GM23338 (cell line): Measurements from ENCODE around the gene CABP4. TPM values are rescaled to one million over a fixed set of nuclear protein-coding genes. Genes with fewer than 3 reads are reported as not detected.

ENCODE experiments used
- ATAC-seq: fragments of 200-7000 bp; cut with Tn5 transposase; 3 replicates; pipeline ENCODE4 v1.9.1; 2020
- DNase-seq: peaks from one replicate; pipeline ENCODE4 v3.0.0-alpha.2; 2015; ENCODE audit warnings: low spot score
- H2AFZ ChIP-seq: fragments of 200-600 bp; sonication (generic); 2 replicates; pipeline ENCODE4 v1.8.0; 2016; ENCODE audit warnings: antibody characterized with exemption, mild to moderate bottlenecking, moderate library complexity
- H3F3A ChIP-seq: fragments of 200-600 bp; sonication (generic); replicated peaks from 2 replicates; pipeline ENCODE4 v1.8.0; 2017; ENCODE audit warnings: antibody characterized with exemption, mixed run types, low read depth
- H3K27ac ChIP-seq: fragments of 200-600 bp; sonication (generic); 2 replicates; pipeline ENCODE4 v1.6.1; 2016; ENCODE audit warnings: low read depth
- H3K27me3 ChIP-seq: fragments of 200-600 bp; sonication (generic); 2 replicates; pipeline ENCODE4 v1.8.0; 2016; ENCODE audit warnings: mild to moderate bottlenecking, mixed run types, moderate library complexity; ENCODE audit not compliant: insufficient read depth
- H3K36me3 ChIP-seq: fragments of 200-600 bp; sonication (generic); 2 replicates; pipeline ENCODE4 v1.8.0; 2016; ENCODE audit warnings: mild to moderate bottlenecking; ENCODE audit not compliant: insufficient read depth
- H3K4me1 ChIP-seq: fragments of 200-600 bp; sonication (generic); 2 replicates; pipeline ENCODE4 v1.8.0; 2016; ENCODE audit warnings: mild to moderate bottlenecking, moderate library complexity; ENCODE audit not compliant: insufficient read depth
- H3K4me2 ChIP-seq: fragments of 200-600 bp; sonication (generic); 2 replicates; pipeline ENCODE4 v1.7.1; 2017; ENCODE audit warnings: mixed run types
- H3K4me3 ChIP-seq: fragments of 200-600 bp; sonication (generic); 2 replicates; pipeline ENCODE4 v1.6.1; 2016; ENCODE audit warnings: mixed run types
- H3K79me2 ChIP-seq: fragments of 200-600 bp; sonication (generic); replicated peaks from 2 replicates; pipeline ENCODE4 v1.8.0; 2017; ENCODE audit warnings: mild to moderate bottlenecking; ENCODE audit not compliant: insufficient read depth
- H3K9me2 ChIP-seq: fragments of 200-600 bp; sonication (generic); 2 replicates; pipeline ENCODE4 v1.8.0; 2017; ENCODE audit not compliant: insufficient read depth
- H4K20me1 ChIP-seq: fragments of 200-600 bp; sonication (generic); replicated peaks from 2 replicates; pipeline ENCODE4 v1.8.0; 2017; ENCODE audit warnings: mild to moderate bottlenecking; ENCODE audit not compliant: insufficient read depth
- H3K27ac Mint-ChIP-seq: 2 replicates; pipeline ENCODE4 v1.8.0; 2020; ENCODE audit warnings: inconsistent platforms, mild to moderate bottlenecking, moderate library complexity, mixed read lengths
- H3K27me3 Mint-ChIP-seq: 3 replicates; pipeline ENCODE4 v1.8.0; 2022; ENCODE audit warnings: low read depth, mild to moderate bottlenecking, moderate library complexity, mixed read lengths, inconsistent platforms; ENCODE audit not compliant: insufficient read depth, poor library complexity
- H3K36me3 Mint-ChIP-seq: 3 replicates; pipeline ENCODE4 v1.8.0; 2021; ENCODE audit warnings: low read depth, mild to moderate bottlenecking, inconsistent platforms, moderate library complexity, mixed read lengths
- H3K4me1 Mint-ChIP-seq: 3 replicates; pipeline ENCODE4 v1.8.0; 2020; ENCODE audit warnings: mild to moderate bottlenecking, inconsistent platforms, mixed read lengths
- H3K4me3 Mint-ChIP-seq: 3 replicates; pipeline ENCODE4 v1.8.0; 2021; ENCODE audit warnings: moderate library complexity, mild to moderate bottlenecking, inconsistent platforms, mixed read lengths
- H3K9me3 Mint-ChIP-seq: 3 replicates; pipeline ENCODE4 v1.8.0; 2020; ENCODE audit warnings: moderate library complexity, mild to moderate bottlenecking, inconsistent platforms, mixed read lengths
- CREB1 ChIP-seq: fragments of 250-450 bp; sonication (Bioruptor Pico); IDR thresholded peaks from 2 replicates; pipeline ENCODE4 v1.5.0; 2020; ENCODE audit warnings: low read depth, mild to moderate bottlenecking, moderate library complexity
- EZH2 ChIP-seq: fragments of 200-600 bp; sonication (generic); IDR thresholded peaks from one replicate; pipeline ENCODE4 v1.8.0; 2017; ENCODE audit warnings: antibody characterized with exemption, mild to moderate bottlenecking, low read depth; ENCODE audit not compliant: unreplicated experiment
- EZH2phosphoT487 ChIP-seq: fragments of 200-600 bp; sonication (generic); IDR thresholded peaks from one replicate; pipeline ENCODE4 v1.8.1; 2018; ENCODE audit warnings: antibody characterized with exemption; ENCODE audit not compliant: unreplicated experiment
- JUNB ChIP-seq: IDR thresholded peaks from one replicate; pipeline ENCODE4 v1.6.1; 2016; ENCODE audit warnings: antibody characterized with exemption; ENCODE audit not compliant: unreplicated experiment
- NANOG ChIP-seq: IDR thresholded peaks from 2 replicates; pipeline ENCODE4 v1.6.1; 2016; ENCODE audit warnings: antibody characterized with exemption, borderline replicate concordance
- POLR2AphosphoS5 ChIP-seq: IDR thresholded peaks from 2 replicates; pipeline ENCODE4 v1.6.1; 2016; ENCODE audit warnings: antibody characterized with exemption, low read depth
- REST ChIP-seq: IDR thresholded peaks from one replicate; pipeline ENCODE4 v1.6.1; 2018; ENCODE audit warnings: antibody characterized with exemption; ENCODE audit not compliant: unreplicated experiment
- STAT1 ChIP-seq: IDR thresholded peaks from one replicate; pipeline ENCODE4 v1.6.1; 2016; ENCODE audit warnings: antibody characterized with exemption; ENCODE audit not compliant: unreplicated experiment
- ZNF114 ChIP-seq: fragments of 250-450 bp; sonication (Bioruptor Pico); IDR thresholded peaks from 2 replicates; pipeline ENCODE4 v1.5.0; 2020; ENCODE audit warnings: mild to moderate bottlenecking, moderate library complexity
- ZNF331 ChIP-seq: fragments of 250-450 bp; sonication (Bioruptor Pico); IDR thresholded peaks from 2 replicates; pipeline ENCODE4 v1.5.0; 2020; ENCODE audit warnings: low read depth, mild to moderate bottlenecking, moderate library complexity
- polyA plus RNA-seq: library from polyadenylated mRNA; unstranded; fragments of >200 nt; fragmentation: Nextera tagmentation; extraction: Ambion mirVana; gene quantifications from 2 replicates; pipeline ENCODE4 v1.2.1, GENCODE V29; 2016
- total RNA-seq: library from RNA; depleted of rRNA; stranded (reverse); fragments of >200 nt; shearing (Covaris generic); gene quantifications from 2 replicates; pipeline ENCODE4 v1.2.3, GENCODE V29; 2014
- TF ChIP-seq, protein P1 (sequence below): IDR thresholded peaks from 2 replicates; pipeline ENCODE4 v1.6.1; 2016; ENCODE audit warnings: antibody characterized with exemption
- TF ChIP-seq, protein P2 (sequence below), 2 experiments: fragments of 200-600 bp in 1 of 2; sonication (generic) in 1 of 2; conservative IDR thresholded peaks; 2 replicates each; pipeline versions ENCODE4 v1.5.1 to v1.6.1; 2016 to 2017; ENCODE audit warnings: antibody characterized with exemption in 2 of 2, low read depth in 2 of 2, mild to moderate bottlenecking in 2 of 2, moderate library complexity in 1 of 2
- TF ChIP-seq, protein P3 (sequence below): fragments of 250-450 bp; sonication (Bioruptor Pico); IDR thresholded peaks from 2 replicates; pipeline ENCODE4 v1.5.0; 2020; ENCODE audit warnings: mild to moderate bottlenecking, moderate library complexity

CABP4 gene
- total and polyA plus RNA-seq, 2 experiments from 2014 or later: 0.28 TPM; not detected in 1

DNA sequence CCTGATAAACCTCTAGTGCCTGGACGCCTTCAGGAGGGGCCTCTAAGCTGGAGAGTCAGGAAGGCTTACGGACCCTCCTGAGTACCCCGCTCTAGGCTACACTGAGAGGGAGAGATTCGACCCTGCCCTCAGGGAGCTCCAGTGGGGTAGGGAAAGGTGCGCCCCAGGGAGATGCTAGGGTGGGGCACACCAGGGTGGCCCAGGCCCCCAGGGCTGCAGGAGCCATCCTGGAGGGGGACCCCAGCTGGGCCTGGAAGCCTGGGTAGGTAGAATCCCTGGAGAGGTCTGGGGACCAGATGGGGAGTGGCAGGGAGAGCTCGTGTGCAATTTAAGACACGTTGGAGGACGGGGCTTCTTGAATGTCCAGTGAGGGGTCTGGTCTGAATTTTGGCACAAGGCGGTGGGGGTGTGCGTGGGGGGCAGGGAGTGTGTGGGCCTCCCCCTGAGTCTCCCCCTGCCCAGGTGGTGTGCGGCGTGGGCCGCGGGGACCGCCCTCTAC, 35.0 kb upstream of the CABP4 start:
- H3K4me1 Mint-ChIP-seq: peaks cover 19% of the 10 kb centered on the region
- ATAC-seq (no peak), DNase-seq (no peak)
- H3K9me2 ChIP-seq: no peaks in the 10 kb centered on the region
- 0 out of 2 replicates have a peak, but pooled peaks cover 5% of the 10 kb centered on the region for H3K27me3 ChIP-seq
- peaks cover 15% of the 10 kb centered on the region; the same call in 1 of the 2 replicates for H3K4me1 ChIP-seq
- no peaks in the 10 kb centered on the region; the same call in 2 of the 3 replicates for H3K9me3 Mint-ChIP-seq
- TF ChIP-seq ZNF331 (CRISPR knock-in tag) (no peak), EZH2 (no peak), STAT1 (no peak), ZNF114 (CRISPR knock-in tag) (no peak), NANOG (no peak), REST (no peak), JUNB (no peak), EZH2phosphoT487 (no peak), CREB1 (CRISPR knock-in tag) (no peak), POLR2AphosphoS5 (no peak)
- TF ChIP-seq, protein P1, sequence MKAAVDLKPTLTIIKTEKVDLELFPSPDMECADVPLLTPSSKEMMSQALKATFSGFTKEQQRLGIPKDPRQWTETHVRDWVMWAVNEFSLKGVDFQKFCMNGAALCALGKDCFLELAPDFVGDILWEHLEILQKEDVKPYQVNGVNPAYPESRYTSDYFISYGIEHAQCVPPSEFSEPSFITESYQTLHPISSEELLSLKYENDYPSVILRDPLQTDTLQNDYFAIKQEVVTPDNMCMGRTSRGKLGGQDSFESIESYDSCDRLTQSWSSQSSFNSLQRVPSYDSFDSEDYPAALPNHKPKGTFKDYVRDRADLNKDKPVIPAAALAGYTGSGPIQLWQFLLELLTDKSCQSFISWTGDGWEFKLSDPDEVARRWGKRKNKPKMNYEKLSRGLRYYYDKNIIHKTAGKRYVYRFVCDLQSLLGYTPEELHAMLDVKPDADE: no peak
- TF ChIP-seq, protein P2, sequence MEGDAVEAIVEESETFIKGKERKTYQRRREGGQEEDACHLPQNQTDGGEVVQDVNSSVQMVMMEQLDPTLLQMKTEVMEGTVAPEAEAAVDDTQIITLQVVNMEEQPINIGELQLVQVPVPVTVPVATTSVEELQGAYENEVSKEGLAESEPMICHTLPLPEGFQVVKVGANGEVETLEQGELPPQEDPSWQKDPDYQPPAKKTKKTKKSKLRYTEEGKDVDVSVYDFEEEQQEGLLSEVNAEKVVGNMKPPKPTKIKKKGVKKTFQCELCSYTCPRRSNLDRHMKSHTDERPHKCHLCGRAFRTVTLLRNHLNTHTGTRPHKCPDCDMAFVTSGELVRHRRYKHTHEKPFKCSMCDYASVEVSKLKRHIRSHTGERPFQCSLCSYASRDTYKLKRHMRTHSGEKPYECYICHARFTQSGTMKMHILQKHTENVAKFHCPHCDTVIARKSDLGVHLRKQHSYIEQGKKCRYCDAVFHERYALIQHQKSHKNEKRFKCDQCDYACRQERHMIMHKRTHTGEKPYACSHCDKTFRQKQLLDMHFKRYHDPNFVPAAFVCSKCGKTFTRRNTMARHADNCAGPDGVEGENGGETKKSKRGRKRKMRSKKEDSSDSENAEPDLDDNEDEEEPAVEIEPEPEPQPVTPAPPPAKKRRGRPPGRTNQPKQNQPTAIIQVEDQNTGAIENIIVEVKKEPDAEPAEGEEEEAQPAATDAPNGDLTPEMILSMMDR (conservative IDR thresholded peaks at IDR 0.05; ENCODE audit: low read depth in 2 of 2): no peak
- TF ChIP-seq, protein P3, sequence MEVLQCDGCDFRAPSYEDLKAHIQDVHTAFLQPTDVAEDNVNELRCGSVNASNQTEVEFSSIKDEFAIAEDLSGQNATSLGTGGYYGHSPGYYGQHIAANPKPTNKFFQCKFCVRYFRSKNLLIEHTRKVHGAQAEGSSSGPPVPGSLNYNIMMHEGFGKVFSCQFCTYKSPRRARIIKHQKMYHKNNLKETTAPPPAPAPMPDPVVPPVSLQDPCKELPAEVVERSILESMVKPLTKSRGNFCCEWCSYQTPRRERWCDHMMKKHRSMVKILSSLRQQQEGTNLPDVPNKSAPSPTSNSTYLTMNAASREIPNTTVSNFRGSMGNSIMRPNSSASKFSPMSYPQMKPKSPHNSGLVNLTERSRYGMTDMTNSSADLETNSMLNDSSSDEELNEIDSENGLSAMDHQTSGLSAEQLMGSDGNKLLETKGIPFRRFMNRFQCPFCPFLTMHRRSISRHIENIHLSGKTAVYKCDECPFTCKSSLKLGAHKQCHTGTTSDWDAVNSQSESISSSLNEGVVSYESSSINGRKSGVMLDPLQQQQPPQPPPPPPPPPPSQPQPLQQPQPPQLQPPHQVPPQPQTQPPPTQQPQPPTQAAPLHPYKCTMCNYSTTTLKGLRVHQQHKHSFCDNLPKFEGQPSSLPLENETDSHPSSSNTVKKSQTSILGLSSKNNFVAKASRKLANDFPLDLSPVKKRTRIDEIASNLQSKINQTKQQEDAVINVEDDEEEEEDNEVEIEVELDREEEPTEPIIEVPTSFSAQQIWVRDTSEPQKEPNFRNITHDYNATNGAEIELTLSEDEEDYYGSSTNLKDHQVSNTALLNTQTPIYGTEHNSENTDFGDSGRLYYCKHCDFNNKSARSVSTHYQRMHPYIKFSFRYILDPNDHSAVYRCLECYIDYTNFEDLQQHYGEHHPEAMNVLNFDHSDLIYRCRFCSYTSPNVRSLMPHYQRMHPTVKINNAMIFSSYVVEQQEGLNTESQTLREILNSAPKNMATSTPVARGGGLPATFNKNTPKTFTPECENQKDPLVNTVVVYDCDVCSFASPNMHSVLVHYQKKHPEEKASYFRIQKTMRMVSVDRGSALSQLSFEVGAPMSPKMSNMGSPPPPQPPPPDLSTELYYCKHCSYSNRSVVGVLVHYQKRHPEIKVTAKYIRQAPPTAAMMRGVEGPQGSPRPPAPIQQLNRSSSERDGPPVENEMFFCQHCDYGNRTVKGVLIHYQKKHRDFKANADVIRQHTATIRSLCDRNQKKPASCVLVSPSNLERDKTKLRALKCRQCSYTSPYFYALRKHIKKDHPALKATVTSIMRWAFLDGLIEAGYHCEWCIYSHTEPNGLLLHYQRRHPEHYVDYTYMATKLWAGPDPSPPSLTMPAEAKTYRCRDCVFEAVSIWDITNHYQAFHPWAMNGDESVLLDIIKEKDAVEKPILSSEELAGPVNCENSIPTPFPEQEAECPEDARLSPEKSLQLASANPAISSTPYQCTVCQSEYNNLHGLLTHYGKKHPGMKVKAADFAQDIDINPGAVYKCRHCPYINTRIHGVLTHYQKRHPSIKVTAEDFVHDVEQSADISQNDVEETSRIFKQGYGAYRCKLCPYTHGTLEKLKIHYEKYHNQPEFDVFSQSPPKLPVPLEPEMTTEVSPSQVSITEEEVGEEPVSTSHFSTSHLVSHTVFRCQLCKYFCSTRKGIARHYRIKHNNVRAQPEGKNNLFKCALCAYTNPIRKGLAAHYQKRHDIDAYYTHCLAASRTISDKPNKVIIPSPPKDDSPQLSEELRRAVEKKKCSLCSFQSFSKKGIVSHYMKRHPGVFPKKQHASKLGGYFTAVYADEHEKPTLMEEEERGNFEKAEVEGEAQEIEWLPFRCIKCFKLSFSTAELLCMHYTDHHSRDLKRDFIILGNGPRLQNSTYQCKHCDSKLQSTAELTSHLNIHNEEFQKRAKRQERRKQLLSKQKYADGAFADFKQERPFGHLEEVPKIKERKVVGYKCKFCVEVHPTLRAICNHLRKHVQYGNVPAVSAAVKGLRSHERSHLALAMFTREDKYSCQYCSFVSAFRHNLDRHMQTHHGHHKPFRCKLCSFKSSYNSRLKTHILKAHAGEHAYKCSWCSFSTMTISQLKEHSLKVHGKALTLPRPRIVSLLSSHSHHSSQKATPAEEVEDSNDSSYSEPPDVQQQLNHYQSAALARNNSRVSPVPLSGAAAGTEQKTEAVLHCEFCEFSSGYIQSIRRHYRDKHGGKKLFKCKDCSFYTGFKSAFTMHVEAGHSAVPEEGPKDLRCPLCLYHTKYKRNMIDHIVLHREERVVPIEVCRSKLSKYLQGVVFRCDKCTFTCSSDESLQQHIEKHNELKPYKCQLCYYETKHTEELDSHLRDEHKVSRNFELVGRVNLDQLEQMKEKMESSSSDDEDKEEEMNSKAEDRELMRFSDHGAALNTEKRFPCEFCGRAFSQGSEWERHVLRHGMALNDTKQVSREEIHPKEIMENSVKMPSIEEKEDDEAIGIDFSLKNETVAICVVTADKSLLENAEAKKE (CRISPR knock-in tag): no peak
- peak overlapping the region; percentile 69 for H3K4me3 Mint-ChIP-seq
- H3K36me3 ChIP-seq: no peaks in the 10 kb centered on the region
- no peak overlapping the region for H2AFZ ChIP-seq
- H3K27ac Mint-ChIP-seq: no peak overlapping the region
- H3K36me3 Mint-ChIP-seq: no peaks in the 10 kb centered on the region
- peak overlapping the region; percentile 67 for H3K4me3 ChIP-seq
- no peaks in the 10 kb centered on the region for H4K20me1 ChIP-seq
- H3F3A ChIP-seq: no peaks in the 10 kb centered on the region
- no peak overlapping the region for H3K27ac ChIP-seq
- peak overlapping the region; percentile 83 for H3K4me2 ChIP-seq
- no peaks in the 10 kb centered on the region for H3K79me2 ChIP-seq
- H3K27me3 Mint-ChIP-seq: peaks cover 21% of the 10 kb centered on the region
